ENCODE results near the gene RALB.

The RALB gene

DNA sequence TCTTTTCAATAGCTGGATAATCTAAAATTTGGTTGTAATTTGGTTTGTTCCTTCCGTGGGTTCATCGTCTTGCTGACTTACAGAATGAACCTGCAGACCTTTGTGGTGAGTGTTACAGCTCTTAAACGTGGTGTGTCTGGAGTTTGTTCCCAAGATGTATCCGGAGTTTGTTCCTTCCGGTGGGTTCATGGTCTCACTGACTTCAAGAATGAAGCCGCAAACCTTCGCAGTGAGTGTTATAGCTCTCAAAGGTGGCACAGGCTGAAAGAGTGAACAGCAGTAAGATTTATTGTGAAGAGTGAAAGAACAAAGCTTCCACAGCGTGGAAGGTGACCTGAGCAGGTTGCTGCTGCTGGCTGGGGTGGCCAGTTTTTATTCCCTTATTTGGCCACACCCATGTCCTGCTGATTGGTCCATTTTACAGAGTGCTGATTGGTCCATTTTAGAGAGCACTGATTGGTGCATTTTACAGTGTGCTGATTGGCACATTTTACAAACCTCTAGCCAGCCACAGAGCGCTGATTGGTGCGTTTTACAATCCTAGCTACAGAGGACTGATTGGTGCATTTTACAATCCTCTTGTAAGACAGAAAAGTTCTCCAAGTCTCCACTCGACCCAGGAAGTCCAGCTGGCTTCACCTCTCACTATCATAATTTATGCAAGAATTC lies 16.6 kb downstream of the RALB start:
- DNase-seq = no peak

DNA sequence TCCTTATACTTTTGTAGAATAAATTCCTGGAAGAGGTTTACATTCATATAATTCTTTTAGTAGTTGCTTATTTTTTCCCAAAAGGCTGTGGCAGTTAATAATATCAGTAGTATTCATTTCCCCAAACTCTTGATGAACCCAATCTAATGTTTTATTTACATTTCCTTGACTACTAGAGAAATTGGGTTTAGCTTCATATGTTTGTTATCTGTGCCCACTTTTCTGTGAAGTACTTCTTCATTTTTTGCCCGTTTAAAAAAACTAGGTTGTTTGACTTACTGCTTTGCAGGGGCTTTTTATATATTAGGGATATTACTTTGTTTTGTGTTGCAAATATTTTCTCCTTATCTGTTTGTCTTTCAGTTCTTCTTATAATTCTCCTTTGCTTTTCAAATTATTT lies 17.2 kb downstream of the RALB start:
- DNase-seq = no peak

DNA sequence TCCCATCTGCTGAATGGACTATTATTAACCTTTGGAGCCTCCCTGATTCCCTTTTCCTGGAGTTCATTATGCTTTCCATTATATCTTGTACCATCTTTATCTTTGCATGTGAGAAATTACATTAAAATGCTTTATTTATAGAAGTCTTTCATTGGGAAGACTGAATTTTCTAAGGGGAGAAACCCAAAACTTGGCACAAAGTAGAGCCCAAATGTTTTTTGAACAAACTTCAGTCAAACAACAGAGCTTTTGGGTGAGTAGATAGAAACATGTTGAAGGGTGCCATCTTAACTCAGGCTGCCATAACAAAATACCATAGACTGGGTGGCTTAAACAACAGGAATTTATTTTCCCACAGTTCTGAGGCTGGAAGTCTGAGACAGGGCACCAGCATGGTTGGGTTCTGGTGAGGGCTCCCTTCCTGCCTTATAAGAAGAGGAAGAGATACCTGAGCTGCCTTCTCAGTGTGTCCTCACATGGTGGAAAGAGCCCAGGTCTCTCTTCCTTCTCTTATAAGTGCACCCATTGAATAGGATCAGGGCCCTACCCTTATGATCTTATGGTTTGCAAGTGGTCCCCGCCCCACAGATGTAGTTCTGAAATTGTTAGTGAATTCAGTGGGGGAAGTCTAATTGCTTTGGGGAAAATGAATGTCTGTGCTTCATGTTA lies 19.2 kb downstream of the RALB start:
- DNase-seq = no peak

DNA sequence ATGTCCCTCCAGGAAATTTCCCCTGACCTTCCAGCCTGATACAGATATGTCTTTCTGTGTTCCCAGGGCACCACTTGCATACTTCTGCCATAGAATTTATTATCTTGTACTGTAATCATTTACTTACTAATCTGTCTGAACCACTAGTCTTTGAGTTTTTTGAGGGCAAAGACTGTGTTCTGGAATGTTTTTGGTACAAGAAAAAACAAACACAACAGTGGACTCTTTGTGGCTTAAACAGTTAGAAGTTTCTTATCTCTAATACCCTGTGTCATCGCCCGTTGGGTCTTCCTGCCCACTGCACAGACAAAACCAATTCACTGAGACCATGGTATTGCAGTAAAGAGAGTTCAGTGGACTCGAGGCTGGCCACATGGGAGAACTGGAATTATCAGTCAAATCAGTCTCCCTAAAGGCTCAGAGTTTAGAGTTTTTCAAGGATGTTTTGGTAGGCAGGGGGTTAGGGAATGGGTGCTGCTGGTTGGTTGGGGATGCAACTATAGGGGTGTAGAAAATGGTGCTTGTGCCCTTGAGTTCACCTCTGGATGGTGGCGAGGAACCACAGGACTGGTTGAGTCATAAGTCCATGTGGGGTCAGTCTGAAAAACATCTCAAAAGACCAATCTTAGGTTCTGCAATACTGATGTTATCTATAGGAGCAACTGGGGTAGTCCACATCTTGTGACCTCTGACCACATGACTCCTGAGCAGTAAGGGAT lies 20.3 kb downstream of the RALB start:
- DNase-seq = no peak

DNA sequence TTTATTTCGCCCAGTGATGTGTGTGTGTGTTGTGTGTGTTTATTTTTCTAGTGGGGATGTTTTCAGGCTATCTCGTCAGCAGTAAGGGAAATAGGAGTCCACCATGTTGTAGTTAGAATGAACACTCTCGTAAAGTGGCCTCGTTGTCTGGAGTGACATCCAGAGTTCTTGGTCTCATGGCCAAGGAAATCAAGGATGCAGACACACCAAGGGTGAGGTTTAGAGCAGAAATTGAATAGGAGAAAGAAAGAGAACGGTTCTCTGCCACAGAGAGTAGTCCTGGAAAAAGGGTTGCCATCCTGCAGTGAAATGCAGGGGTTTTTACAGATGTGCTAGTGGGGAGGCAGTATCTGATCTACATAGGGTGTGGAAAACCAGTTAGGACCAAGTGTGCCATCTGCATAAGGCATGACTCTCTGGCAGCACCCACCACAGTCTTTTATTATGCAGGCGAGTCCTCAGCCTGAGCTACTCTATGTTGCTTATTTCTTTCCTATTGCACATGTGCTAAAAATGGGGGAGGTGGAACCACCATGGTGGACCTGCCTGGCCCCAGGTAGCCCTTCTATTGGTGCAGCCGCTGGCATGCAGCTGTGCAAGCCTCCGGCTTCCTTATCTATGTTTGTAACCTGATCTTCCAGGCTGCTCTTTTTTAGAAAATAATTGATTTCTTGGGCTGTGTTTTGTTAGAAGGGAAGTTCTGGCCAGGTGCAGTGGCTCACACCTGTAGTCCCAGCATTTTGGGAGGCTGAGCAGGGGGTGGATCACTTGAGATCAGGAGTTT lies 23.2 kb downstream of the RALB start:
- DNase-seq = no peak

DNA sequence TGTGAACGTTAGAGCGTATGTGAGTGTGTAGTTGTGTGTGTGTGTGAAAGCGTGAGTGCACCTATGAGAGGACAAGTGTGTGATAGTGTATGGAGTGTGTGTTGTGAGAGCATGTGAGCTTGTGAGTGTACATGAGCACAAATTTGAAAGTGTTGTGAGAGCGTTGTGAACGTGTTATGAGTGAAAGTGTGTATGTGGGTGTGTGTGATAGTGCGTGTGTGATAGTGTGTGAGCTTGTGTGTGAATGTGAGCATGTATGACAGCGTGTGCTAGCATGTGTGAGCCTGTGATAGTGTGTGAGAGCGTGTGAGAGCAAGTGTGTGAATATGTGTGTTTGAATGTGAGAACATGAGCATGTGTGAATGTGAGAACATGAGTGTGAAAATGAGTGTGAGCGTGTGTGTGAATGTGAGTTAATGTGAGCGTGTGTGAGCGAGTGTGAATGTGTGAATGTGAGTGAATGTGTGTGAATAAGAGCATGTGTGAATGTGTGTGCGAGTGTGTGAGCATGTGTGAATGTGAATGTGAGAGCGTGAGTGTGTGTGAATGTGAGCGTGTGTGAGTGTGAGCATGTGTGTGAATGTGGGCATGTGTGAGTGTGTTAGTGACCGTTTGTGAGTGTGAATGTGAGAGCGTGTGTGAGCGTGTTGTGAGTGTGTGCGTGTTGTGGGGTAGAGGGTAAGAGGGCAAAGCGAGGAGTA lies 25.0 kb downstream of the RALB start:
- no peak for DNase-seq

DNA sequence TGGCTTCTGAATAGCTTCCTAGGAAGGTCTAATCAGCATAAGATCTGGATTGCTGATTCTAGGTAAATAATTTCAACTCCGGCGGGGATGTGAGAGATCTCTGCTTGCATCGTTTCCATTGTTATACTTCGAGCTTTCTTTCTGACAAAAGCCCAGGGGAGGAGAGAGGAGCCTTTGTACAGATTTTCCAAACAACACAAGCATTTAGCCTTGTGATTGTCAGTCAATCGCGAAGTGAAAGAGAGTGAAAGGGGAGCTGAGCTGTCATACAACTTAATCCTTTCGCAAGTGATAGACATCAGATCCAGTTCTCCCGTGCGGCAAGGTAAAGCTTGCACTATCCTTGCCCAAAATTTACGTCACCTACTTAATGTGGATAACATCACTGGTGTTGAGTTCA lies 26.2 kb downstream of the RALB start:
- no peak for DNase-seq

DNA sequence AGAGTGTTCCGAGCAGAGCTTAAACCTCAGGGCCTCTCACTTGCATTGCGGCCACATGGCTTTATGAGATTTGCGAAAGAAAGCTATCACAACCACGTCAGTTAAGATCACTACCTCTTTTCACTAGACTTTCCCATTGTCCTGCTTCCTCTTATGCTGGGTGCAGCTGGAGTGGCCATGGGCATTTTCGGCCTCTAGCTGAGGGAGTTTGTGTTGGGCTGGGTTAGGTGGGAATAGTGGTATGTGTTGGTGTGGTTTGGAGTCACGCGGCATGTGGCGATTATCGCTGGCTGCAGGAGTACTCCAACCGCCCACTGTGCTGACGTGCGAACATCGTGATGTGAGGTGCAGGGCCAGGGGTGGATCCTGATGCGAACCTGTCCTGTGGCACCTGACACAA lies 27.1 kb downstream of the RALB start:
- DNase-seq = no peak

DNA sequence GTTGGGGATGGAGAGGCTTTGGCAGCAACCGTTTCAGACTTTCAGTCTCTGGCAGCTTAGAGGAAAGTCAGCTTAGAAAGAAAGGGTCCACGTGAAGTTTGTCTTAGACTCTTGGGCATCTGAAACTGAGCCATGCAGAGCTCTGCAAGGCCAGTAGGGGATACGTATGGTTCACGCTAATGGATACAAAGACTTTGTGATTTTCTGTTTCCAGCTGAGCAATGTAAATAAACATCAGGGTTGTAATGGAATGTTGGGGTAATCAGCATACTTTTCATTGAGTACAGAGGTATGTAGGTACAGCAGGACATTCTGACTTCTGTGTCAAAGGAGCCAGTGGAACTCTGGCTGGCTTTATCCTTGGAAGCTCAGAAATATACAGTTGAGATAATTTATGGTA lies 31.0 kb downstream of the RALB start:
- no peak for DNase-seq

DNA sequence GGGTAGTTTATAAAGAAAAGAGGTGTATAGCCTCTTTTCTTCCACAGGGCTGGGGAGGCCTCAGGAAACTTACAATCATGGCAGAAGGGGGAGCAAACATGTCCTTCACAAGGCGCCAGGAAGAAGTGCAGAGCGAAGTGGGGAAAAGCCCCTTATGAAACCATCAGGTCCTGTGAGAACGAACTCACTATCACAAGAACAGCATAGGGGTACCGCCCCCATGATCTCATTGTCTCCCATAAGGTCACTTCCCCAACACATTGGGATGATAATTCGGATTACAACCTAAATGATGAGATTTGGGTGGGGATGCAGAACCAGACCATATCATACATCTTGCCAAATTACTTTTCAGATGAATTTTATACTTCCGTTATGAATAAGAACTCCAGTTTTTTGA lies 32.4 kb downstream of the RALB start:
- DNase-seq = no peak

DNA sequence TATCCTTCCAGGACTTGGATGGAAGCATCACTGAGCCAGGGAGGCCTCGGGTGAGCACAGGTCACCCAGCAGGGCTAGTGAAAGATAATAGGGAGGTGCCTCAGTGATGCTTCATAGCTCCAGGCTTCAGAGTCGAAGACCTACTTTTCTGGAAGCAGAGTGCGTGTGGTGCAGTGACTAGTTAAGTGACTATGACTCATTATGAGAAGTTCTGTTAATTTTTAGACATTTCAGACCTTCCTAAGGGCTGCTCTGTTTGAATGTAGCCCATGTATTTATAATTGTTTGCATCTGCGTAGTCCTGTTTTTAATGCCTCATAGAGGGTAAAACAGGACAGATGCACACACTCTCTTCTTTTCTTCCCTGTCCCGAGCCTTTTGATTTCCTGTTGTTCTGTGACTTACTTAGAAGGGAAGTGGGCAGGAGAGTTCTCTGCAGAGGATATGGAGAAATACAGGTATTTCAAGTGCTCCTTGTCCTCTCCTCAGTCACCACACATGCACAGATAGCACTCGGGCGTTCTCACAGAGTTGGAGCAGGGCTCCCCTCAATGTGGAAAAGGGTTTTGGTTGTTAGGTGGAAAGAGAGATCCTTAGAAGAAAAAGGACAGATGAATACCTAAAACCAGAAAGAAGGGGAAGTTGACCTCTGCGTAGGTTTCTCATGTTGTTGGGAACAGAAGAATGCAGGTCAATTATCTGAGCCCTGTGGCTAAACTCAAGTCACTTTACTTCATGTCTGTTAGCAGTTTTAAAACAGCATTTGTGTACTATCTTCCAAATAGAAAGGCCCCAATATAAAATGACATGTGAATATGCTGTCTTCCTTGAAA lies 34.7 kb downstream of the RALB start:
- no peak for DNase-seq

DNA sequence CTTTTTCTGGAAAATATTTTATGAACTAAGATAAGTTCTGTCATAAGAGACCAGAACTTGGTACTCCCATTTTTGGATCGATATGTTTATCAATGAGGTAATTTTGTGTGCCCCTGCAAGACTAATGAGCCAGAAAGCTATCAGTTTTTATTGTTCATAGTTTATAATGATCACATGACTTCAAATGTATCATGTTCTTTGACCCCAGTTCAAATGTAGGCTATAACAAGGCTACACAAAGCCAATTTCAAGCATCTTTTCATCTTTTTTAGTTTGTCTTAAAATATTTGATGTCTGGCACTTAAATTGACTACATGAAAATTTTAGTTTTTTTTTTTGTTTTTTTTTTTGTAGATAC lies 35.3 kb downstream of the RALB start:
- no peak for DNase-seq

DNA sequence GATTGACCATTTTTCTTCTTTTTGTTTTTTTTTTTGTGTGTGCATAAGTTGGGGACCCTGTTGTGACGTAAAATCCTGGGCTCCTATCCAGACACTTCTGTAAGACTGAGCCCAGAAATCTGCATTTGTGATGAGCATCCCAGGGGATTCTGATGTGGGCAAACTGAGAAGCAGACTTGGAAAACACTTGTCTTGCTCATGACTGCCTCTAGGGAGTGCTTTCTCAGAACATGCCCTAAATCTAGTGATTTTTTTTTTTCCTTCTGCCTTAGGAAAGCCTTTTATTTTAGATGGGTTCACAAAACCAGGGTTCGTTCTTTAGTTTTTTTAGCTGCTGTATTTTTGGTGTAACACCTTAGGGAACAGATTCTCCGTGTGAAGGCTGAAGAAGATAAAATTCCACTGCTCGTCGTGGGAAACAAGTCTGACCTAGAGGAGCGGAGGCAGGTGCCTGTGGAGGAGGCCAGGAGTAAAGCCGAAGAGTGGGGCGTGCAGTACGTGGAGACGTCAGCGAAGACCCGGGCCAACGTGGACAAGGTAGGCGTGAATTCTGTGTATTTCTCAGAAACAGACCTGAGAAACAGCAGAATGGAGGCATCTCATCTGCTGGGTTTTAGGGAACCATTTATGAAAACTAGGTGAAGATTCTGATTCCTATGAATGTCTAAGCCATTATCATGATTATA lies 36.7 kb downstream of the RALB start:
- DNase-seq = no peak

DNA sequence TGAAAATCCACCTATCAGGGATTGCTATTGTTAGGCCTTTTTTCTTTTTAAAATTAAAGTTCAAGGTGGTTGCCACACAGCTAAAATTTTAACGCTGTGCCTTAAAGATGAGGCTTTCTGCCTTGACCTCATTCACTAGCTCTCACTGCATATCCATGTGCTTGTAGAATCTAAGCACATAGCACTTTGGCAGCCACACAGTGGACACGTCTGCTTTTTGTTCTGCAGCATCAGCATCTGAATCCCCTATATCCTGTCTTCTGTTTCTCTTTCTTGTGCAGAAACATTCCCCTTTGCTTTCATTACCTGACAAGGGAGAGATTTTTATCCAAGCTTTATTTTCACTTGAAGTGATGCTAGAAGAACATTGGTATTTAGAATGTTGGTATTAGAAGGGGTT lies 38.1 kb downstream of the RALB start:
- no peak for DNase-seq

DNA sequence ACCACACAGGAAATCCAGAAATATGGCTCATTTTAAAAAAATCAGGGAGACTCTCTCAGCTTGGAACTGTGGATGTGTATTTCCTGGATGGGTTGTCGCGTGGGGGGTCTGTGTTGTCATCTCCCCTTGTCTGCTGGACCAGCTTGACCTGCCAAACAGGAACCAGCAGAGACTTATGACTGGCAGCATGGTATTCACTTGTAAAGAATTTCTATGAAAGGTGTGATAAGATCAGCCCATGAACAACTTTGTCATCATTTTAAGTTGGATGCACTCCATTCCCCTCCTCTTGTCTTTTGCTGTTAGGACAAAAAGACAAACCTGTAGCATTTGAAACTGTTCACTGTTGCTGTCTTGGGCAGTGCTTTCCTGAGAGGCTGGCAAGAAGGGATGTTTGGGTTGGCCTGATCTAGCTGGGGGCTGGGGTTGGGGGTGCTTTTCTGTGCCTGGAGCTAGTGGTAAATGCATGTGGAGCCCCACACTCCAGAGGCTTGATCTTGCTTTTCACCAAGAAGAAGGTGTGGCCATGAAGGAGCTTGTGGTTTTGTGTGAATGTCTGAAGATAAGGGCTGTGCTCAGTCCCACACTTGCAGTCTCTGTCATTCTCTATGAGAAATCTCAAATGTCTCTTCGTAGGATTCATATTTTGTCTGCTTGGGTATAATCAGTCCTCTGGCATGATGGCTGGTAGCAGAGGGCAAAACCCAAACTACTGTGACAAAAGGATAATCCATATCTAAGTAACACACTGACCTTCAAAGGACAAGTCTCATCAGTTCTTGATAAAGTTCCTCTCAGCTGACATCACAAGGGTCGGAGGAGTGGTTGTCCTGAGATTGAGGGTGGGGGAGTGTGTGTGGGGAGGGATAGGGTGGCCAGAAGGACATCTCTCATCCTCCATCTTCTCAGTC lies 39.0 kb downstream of the RALB start:
- no peak for DNase-seq

DNA sequence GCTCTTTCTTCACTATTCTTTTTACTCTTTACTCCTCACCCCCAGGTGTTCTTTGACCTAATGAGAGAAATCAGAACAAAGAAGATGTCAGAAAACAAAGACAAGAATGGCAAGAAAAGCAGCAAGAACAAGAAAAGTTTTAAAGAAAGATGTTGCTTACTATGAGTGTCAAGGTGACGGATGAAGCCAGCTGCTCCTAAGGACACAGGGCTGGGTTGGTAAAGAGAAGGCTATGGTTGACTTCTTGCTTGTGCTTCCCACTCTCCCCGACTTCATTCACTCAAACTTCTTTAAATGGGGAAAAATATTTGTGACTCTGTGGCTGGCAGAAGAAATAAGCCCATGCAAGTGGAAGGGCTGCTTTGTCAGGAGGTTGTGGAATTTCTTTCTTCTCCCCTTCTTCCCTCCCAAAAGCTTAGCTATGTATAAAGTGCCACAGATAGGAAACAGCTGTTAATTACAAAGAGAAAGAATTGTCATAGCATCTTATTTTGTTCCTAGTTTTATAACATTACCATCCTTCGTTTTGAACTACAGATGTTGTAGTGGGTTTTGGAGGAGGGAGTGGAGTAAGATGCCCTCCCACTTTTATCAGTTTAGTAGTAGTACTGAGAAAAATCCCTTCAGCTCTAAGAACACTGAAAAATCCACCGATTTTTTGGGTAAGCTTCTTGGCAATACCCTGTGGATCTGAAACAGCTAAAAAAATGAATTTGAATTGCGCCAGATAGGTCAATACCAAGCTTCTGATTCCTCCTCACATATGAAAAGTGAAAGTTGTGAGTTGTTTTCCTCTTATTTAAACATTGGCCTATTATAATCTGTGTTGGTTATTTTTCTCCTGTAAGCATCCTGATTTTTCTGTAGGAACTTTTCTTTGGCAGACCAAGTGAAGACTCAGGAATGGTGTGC lies 40.7 kb downstream of the RALB start:
- no peak for DNase-seq

DNA sequence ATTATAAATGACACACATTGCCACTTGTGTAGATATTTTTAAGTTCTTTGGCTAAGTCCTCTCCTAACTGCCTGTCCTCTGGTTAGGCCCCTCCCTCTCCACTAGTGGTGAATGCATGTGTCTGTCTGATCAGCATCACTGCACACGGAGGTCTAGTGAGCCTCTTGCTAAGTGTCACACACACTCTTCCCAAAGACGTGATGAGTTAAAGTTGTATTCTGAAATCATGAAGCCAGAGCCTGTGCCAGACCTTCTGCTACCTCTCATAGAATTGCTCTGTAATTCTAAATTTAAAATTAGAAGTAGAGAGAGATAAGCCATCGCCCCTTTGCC lies 41.3 kb downstream of the RALB start:
- no peak for DNase-seq

DNA sequence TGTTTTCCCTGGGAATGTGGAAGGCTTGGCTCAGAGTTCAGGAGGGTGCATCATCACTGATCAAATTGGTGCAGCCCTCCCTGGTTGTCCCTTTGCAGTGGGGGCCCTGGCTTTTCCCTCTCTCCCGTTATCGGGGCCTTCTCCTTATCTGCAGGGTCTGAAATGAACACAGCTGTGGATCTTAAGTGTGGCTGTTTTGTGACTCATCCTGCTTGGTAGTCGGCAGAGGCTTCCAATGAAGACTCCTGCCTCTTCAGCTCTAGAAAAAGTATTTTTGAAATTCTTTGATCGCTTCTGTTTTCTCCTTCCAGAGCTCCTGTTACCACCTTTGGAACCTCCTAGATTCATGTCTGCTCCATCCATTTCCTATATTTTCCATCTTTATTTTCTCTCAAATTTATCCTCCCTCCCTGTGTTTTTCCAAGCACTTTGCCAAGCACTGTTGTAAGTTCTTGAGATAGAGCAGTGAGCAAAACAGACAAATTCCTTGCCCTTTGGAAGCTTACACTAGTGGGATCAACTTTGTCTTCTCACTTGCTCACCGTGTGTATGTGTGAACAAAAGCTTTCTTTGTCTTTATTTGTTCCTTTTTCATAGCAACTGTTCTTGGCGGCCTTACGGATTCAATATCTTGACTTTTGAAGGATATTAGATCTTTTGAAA lies 45.7 kb downstream of the RALB start:
- no peak for DNase-seq

DNA sequence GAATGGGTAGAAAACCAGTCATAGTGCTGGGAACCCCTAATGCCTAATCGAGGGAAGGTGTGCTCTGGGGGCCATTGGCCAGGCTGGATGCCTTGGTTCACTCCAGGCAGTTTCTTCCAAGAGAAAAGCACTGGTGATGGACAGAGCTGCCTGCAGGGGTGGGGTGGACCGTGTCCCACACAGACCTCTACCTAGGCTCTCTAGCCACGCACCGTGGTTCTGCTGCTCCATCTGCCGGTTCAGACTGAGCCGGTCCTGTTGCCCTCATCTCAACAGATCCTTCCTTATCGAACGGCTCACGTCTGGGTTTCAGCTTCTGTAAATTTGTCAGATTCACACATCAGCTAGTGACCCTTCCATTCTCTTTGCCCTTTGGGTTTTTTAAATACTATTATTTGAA lies 46.4 kb downstream of the RALB start:
- no peak for DNase-seq
